Muscle layer of duodenum (tissue), 2 donors: ENCODE measurements around the gene MAP3K20.
"Not testable (repeated sequence)": the region's sequence is repeated elsewhere in the genome, so short reads cannot be mapped to it uniquely, and the experiment has no call there.

ENCODE experiments used
- H3K27ac ChIP-seq: one replicate; pipeline ENCODE4 v1.7.0; 2013; ENCODE audit warnings: mild to moderate bottlenecking, low read length
- H3K27me3 ChIP-seq: one replicate; pipeline ENCODE4 v1.7.0; 2013; ENCODE audit warnings: low read depth, mild to moderate bottlenecking, control low read depth, low read length
- H3K36me3 ChIP-seq, 2 donors: one replicate each; pipeline ENCODE4 v1.7.0; 2013; ENCODE audit warnings: low read length in 2 of 2, control low read depth in 1 of 2, mild to moderate bottlenecking in 1 of 2; ENCODE audit not compliant: insufficient read depth in 2 of 2, control insufficient read depth in 1 of 2
- H3K4me1 ChIP-seq, 2 donors: one replicate each; pipeline ENCODE4 v1.7.0; 2013; ENCODE audit warnings: low read length in 2 of 2, mild to moderate bottlenecking in 2 of 2, control low read depth in 1 of 2, moderate library complexity in 1 of 2; ENCODE audit not compliant: insufficient read depth in 2 of 2, control insufficient read depth in 1 of 2
- H3K4me3 ChIP-seq, 2 donors: one replicate each; pipeline ENCODE4 v1.7.0; 2013; ENCODE audit warnings: low read length in 2 of 2, low read depth in 1 of 2, mild to moderate bottlenecking in 1 of 2
- H3K9me3 ChIP-seq, 2 donors: one replicate each; pipeline ENCODE4 v1.7.0; 2013; ENCODE audit warnings: low read length in 2 of 2, control low read depth in 1 of 2, mild to moderate bottlenecking in 1 of 2; ENCODE audit not compliant: control insufficient read depth in 1 of 2
- donor health status: healthy.

MAP3K20 gene

DNA sequence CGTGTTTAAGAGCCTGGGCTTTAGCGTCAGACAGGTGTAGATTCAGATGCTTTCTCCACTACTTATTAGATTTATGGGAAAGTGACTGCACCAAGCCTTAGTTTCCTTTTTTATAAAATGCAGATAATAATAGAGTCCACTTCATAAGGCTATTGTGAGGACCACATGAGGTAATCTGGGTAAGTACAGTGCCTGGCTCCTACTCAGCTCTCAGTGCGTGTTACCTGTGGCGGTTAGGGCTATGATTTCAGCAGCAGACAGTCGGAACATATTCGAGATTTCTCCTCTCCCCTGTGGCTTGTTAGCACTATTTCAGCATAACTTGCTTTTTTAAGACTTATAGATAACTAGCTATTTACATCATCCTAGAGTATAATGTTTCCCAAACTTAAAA, 32.0 kb downstream of the MAP3K20 start:
- Histone ChIP-seq H3K4me1 (peaks cover 0 to 11% of the 10 kb centered on the region in 2 donors), H3K27ac (no peak overlapping the region), H3K27me3 (no peaks in the 10 kb centered on the region), H3K36me3 (no peaks in the 10 kb centered on the region), H3K4me3 (no peak overlapping the region), H3K9me3 (no peaks in the 10 kb centered on the region)

DNA sequence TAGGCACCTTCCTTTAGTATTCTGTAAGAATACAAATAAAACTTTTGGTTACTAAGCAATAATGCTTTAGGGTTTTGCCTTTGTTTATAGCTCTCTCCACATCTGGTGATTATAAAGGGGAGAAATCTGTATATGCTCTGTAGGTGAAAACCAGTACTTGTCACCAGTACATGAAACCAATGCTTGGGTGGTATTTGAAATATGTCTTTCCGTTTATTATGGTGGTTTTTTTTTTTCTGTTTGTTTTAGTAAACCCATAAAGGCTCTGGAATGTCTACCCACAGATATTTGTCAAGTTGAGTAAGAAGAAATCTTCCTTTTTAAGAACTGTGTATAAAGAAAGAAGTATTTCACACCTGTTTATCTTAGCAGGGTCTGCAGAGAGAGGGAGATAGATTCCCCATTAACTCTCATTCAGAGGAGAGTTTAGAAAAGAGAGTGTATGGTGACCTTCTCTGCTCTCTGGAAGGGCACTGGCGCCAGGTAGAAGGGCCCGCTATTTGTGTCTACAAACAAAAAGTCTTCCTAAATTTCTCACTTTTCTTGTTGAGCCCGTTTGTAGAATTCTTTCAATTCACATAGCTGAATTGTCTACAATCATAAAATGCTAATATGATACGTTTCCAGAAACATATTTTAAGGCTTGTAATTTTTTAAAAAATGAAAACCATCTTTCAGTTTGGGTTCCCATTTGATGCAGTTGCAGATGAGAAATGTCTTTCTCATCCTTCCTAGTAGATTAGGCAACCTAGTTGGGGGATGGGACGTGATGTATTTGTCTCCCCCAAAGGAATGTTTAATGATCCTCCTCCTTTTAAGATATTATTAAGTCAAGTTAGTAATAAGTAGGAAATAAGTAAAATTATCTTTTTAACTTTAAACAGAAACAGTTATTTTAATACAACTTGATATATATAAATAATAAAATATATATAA, 33.9 kb downstream of the MAP3K20 start:
- Histone ChIP-seq H3K4me3 (no peak overlapping the region), H3K9me3 (no peaks in the 10 kb centered on the region), H3K36me3 (no peaks in the 10 kb centered on the region), H3K27ac (peak overlapping the region; percentile 7), H3K4me1 (peaks cover 0 to 11% of the 10 kb centered on the region in 2 donors), H3K27me3 (no peaks in the 10 kb centered on the region)

DNA sequence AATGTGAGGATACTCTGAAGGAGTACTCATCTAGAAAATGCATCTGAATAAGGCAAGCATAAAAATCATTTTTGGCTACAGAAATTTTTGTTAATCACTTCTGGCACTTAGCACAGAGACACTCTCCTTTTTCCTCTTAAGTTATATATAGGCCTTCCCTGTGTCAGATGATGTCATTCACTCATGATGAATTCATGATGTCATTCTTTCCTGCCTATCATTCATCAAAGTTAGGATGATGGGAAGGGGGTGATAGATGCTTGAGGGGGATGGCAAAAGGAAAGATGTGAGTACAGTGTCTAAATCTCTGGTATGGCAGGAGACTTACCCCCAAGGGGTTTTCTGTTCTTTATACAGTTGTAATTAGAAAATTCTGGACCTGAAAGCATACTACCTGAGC, 42.0 kb downstream of the MAP3K20 start:
- no peak overlapping the region for H3K27ac ChIP-seq

DNA sequence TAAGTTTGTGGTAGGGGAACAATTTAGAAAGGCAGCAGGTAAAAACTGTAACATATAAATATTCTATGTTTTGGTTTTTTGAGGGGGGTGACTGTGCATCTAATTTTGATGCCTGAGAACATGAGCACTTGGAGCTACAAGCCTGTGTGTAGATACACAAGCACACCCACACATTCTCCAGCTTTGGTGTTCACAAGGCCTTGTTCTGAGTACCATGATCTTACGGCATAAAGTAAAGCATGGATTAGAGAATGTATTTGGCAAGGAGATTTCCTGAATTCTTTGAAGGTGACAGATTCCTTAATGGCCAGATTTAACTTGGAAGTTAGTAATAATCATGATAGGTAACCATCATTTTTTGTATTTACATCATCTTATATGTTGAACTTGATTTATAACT, 42.7 kb downstream of the MAP3K20 start:
- Histone ChIP-seq H3K27ac (no peak overlapping the region), H3K36me3 (no peaks in the 10 kb centered on the region), H3K9me3 (no peaks in the 10 kb centered on the region), H3K27me3 (no peaks in the 10 kb centered on the region), H3K4me1 (peaks cover 4 to 10% of the 10 kb centered on the region in 2 donors), H3K4me3 (no peak overlapping the region)

More for the DNA sequence above, 42.0 kb downstream of the MAP3K20 start:
- Histone ChIP-seq H3K9me3 (no peaks in the 10 kb centered on the region), H3K36me3 (no peaks in the 10 kb centered on the region), H3K4me1 (peaks cover 4 to 10% of the 10 kb centered on the region in 2 donors), H3K4me3 (no peak overlapping the region), H3K27me3 (no peaks in the 10 kb centered on the region)

DNA sequence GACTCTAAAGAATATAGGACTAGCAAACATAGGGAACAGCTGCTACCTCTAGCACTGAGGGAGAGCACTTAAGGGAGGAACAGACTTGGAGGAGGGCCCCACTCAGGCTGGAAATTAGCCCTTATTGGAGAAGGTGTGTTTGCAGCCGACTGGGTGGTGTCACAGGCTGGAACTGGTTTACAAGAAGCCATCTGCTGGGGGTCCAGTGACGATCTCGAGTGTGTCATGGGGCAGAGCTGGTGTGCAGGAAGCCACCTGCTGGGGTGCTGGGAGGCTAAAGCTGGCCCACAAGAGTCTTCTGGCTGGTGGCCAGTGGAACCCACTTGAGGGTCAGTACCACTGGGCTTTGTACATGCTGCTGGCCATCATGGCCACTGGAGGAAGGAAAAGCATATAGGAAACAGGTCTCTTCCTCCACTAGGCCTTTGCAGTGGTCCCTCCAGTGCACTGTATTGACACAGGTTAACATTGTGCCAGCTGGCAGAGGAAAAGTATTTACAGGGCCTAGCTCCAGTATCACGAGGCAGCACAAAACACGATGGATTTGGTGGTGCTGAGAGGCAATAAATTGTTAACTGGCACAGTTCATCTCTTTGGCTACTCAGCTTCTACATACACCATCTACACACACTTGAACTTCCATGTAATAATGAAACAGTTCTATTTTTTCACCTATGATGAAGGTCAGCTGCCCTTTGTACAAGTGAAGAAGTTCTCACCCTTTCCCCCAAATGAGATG, 43.6 kb downstream of the MAP3K20 start:
- peaks cover 4 to 14% of the 10 kb centered on the region in 2 donors for H3K4me1 ChIP-seq
- no peaks in the 10 kb centered on the region for H3K27me3 ChIP-seq
- H3K27ac ChIP-seq: peak overlapping the region; percentile 52
- H3K9me3 ChIP-seq: no peaks in the 10 kb centered on the region
- no peak overlapping the region for H3K4me3 ChIP-seq
- no peaks in the 10 kb centered on the region for H3K36me3 ChIP-seq

DNA sequence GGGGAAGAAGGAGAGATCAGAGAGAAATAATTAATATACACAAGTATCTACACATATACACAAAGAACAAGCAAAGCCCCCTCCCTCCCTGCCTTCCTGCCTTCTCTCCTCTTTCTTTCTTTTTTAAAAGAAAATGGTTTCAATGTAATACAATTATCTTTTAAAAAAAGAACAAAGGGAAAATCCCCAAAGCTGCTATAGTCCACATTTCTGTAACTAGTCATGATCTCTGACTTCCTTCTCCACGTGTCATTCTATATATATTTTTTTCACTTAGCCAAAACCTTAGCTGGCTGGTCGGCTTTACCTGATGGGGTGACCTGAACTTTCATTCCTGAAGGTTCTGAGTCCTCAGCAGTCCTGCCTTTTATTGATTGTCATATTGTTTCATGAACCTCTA, 44.3 kb downstream of the MAP3K20 start:
- peak overlapping the region; percentile 52 for H3K27ac ChIP-seq
- H3K36me3 ChIP-seq: peaks cover 0 to 2% of the 10 kb centered on the region in 2 donors
- no peaks in the 10 kb centered on the region for H3K9me3 ChIP-seq
- no peaks in the 10 kb centered on the region for H3K27me3 ChIP-seq
- H3K4me3 ChIP-seq: no peak overlapping the region
- peaks cover 4 to 20% of the 10 kb centered on the region in 2 donors for H3K4me1 ChIP-seq

DNA sequence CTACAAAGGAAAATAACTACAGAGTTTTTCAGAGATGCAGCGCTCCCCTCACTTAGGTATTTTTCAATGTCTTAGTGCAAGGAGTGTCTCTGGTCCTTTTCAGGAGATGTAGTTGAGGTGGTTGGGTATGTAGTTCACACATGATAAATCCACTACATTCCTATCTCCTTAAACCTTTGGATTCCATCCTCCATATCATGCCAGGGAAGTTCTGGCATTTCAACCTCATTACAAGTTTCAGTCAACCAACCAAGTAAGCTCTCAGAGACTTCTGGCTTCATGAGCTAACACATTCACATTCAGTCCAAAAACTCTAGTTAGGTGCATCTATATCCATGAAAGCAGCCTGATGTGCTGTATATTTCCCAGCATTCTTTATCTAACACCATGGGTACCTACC, 47.3 kb downstream of the MAP3K20 start:
- Histone ChIP-seq H3K27ac (no peak overlapping the region), H3K4me3 (no peak overlapping the region), H3K4me1 (peaks cover 4 to 16% of the 10 kb centered on the region in 2 donors), H3K36me3 (peaks cover 0 to 2% of the 10 kb centered on the region in 2 donors), H3K27me3 (no peaks in the 10 kb centered on the region), H3K9me3 (no peaks in the 10 kb centered on the region)

DNA sequence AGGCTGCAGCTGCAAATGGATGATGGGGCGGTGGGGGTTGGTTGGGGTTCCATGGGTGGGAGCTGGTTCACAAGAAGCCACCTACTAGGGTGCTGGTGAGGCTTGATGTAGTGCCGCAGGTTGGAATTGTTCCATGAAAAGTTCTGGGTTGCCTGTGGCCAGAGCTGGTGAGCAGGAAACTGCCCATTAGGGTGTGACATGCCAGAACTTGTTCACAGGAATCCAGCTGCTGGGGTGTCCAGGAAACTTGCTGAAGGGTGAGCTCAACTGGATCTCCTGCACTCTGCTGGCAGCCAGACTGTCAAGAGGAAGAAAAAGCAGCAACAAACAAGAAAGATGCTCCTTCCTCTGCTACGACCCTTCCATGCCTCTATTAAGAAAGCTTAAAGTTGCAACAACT, 48.8 kb downstream of the MAP3K20 start:
- Histone ChIP-seq H3K9me3 (no peaks in the 10 kb centered on the region), H3K27me3 (no peaks in the 10 kb centered on the region), H3K4me1 (peaks cover 4 to 10% of the 10 kb centered on the region in 2 donors), H3K27ac (no peak overlapping the region), H3K36me3 (peaks cover 0 to 2% of the 10 kb centered on the region in 2 donors), H3K4me3 (no peak overlapping the region)

DNA sequence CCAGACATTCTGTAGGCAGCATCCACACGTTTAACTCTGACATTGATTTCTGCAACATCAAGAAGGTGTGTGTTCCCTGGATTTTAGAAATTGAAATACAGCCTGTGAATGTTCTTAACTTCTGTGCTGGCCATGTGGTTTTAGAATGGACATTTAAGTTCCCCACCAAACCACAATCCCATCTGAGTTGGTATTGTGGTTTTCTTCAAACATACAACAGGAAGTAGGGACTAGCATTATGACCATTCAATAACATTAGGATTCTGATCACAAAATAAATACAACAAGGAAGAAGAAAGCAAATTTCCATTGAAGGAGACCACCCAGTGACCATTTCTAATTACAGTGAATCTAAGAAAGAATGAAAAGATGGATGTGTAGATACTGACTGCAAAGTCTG, 51.2 kb downstream of the MAP3K20 start:
- H3K36me3 ChIP-seq: peaks cover 0 to 2% of the 10 kb centered on the region in 2 donors
- no peaks in the 10 kb centered on the region for H3K9me3 ChIP-seq
- H3K4me3 ChIP-seq: no peak overlapping the region
- H3K27ac ChIP-seq: no peak overlapping the region
- H3K27me3 ChIP-seq: no peaks in the 10 kb centered on the region
- peaks cover 0 to 28% of the 10 kb centered on the region in 2 donors for H3K4me1 ChIP-seq

DNA sequence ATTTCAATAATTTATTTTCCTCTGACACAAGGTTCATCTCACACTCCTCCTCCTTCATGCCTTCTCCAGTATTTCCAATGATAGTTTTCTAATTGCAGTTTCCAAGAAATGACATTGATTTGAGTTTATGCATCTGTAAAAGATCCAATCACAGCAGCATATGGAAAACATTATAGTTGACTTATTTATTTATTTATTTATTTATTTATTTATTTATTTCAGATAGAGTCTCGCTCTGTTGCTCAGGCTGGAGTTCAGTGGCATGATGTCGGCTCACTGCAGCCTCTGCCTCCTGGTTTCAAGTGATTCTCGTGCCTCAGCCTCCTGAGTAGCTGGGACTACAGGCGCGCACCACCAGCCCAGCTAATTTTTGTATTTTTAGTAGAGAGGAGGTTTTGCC, 52.5 kb downstream of the MAP3K20 start:
- not testable (repeated sequence) for H3K36me3 ChIP-seq, H3K4me3 ChIP-seq, H3K27ac ChIP-seq, H3K27me3 ChIP-seq, H3K9me3 ChIP-seq
- H3K4me1 ChIP-seq: peaks cover 0 to 33% of the 10 kb centered on the region in 2 donors
